ENCODE results near the gene ERCC2.

GRCh38 chr19:45322744-45323281 lies 47.6 kb downstream of the ERCC2 start, which contains the start of gene CKM:
- TF ChIP-seq POLR2A (IDR thresholded peaks at IDR 0.05): no peak
- TF ChIP-seq CTCF (IDR thresholded peaks at IDR 0.05): no peak
